Fibroblast of skin of abdomen (primary cell): Measurements from ENCODE around the gene IGSF11.

Experiments
- DNase-seq: peaks from one replicate; pipeline ENCODE4 v3.0.0-alpha.2; 2013

The IGSF11 gene

GRCh38 chr3:118949113-118949760 is 85.4 kb downstream of the IGSF11 start:
- no peak for DNase-seq

GRCh38 chr3:118948146-118948545 is 86.5 kb downstream of the IGSF11 start:
- DNase-seq, result no peak

DNA sequence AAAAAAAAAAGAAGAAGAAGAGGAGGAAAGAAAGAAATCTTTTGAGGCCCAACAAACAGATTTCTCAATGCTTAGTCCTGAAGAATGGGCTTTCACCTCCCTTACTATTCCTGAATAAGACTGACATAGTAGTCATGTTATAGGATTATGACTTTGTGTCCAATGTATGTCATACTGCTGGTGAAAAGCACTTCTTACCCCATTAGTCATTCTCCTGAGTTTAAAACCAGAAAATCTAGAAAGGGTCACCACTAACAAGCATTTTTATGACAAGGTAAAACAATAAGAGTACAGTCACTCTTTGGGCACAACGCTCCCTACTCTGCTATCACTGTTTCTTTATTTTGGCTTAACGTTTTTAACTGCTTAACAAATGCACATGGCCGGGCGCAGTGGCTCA is 88.2 kb downstream of the IGSF11 start:
- no peak for DNase-seq

DNA sequence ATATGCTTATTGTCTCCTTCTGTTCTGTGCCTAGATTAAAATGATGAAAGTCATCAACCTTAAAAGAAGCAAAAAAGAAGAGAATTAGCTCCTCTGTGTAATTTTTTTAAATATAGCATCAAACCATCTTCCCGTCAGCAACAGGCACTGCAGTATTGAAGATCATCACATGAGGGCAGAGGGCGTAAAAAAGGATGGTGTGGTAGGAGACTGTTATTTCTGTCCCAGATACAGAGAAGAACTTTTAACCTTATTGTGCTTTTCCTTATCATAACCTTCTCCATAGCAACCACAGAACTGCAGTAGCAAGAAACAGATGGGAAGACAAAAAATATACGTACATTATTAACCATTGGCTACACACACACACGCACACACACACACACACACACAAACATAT is 88.8 kb downstream of the IGSF11 start:
- DNase-seq, result no peak

DNA sequence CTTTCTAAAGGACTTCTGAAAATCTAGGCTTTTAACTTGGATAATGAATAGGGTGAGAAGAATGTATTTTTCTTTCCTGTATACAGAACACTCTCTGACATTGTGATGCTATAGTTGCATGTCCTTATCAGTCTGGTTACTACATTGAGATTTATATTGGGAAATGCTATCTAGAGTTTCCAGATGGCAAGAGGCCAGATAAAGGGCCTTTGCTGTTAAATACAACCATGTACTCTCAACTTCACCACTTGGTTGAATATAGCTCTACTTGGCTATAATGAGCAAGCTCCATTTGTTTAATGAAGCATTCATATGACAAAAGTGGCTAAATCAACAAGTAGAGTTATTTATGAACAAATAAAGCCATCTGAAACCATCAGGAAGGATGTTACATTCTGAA is 91.0 kb downstream of the IGSF11 start:
- no peak for DNase-seq

DNA sequence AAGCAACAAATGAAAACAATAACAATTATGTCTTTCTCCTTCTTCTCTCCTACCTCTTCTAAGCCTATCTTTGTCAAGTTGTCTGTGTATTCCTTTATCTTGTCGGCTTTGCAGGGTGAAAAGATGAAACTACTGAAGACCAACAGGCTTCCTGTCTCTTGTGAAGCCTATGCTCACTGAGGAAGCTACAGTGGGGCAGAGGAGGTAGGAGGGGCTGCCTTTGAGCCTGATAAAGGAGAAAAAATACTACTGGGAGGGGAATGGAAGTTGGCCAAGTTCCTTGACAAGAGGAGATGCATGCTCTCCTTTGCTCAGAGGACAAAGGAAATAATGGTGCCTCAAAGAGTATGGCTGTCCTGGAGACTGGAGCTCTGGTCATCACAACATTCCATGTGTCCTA is 92.0 kb downstream of the IGSF11 start:
- DNase-seq, result no peak

DNA sequence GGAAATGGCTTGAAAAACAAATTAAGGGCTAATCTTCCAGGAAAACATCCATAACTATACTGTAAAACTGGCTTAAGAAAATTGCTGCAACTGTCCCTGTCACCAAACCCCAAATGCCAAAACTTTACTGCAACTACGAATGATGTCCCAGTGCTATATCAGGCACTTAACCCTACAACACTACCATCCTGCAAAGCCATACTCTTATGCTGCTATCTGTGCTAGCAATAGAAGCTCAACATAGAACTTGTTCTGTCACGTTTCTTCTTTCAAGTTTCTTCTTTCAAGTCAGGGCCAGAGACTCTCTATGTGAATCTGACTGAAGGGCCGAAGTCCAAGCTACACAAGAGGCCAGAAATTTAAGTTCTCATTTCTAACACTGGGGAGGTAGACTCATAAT is 92.5 kb downstream of the IGSF11 start:
- DNase-seq, result no peak

DNA sequence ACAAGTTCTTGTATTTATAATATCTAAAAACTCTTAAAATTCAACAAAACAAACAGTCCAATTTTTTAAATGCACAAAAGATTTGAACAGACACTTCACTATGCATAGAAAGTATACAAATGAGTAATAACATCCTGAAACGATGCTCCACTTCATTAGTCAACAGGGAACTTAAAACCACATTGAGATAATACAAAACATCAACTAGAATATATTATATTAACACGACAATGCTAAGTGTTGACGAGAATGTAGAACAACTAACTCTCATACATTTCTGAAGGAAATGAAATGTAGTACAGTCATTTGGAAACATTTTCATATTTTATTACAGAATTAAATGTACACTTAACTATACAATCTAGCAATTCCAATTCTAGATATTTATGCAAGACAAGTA is 93.4 kb downstream of the IGSF11 start:
- no peak for DNase-seq

- DNase-seq, result peak; percentile 3
Observed at GRCh38 chr3:118938183-118938961, 96.3 kb downstream of the IGSF11 start.

- DNase-seq, result no peak
Observed at GRCh38 chr3:118936811-118937210, 97.8 kb downstream of the IGSF11 start.

GRCh38 chr3:118932822-118933558 is 101.7 kb downstream of the IGSF11 start:
- DNase-seq, result no peak

- no peak for DNase-seq
Observed at GRCh38 chr3:118931996-118932395, 102.7 kb downstream of the IGSF11 start.

- no peak for DNase-seq
Observed at GRCh38 chr3:118927449-118927848, 107.2 kb downstream of the IGSF11 start.

DNA sequence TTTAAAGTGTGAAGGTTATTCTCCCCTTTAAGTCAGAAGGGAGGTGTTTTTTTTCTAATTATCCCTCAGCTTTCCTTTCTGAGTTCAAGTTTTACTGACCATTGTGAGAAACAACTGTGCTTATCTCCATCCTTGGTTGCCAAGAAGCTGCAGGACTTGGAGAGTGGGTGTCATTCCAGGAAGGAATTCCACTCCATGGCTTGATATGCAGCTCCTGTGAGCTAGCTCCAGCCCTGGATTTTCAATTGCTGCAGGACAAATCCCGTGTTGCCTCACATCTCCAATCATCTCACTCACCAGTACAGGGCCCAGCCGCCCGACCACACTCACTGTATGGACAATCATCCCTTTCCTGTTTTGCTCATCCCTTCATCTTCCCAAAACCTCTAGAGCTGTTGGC is 122.5 kb downstream of the IGSF11 start:
- DNase-seq, result no peak

GRCh38 chr3:118910332-118910731 is 124.3 kb downstream of the IGSF11 start:
- no peak for DNase-seq

DNA sequence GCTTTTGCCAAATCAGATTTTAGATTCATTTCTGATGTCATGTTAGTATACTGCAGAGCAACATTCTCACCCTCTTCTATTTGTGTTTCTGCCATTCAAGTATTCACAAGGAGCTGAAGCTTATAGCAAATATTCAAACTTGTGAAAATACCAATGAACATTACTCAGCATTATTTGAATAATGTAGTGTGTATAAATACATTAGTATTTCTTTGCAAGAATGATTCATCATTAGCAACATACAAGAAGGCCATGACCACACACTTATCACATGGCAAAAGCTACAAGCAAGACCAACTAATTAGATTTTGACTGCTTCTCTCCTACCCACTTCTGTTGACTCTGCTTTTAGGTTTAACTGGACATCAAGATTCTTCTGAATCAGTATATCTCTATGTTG is 124.9 kb downstream of the IGSF11 start:
- DNase-seq, result no peak

- no peak for DNase-seq
Observed at GRCh38 chr3:118907909-118908308, 126.7 kb downstream of the IGSF11 start.

DNA sequence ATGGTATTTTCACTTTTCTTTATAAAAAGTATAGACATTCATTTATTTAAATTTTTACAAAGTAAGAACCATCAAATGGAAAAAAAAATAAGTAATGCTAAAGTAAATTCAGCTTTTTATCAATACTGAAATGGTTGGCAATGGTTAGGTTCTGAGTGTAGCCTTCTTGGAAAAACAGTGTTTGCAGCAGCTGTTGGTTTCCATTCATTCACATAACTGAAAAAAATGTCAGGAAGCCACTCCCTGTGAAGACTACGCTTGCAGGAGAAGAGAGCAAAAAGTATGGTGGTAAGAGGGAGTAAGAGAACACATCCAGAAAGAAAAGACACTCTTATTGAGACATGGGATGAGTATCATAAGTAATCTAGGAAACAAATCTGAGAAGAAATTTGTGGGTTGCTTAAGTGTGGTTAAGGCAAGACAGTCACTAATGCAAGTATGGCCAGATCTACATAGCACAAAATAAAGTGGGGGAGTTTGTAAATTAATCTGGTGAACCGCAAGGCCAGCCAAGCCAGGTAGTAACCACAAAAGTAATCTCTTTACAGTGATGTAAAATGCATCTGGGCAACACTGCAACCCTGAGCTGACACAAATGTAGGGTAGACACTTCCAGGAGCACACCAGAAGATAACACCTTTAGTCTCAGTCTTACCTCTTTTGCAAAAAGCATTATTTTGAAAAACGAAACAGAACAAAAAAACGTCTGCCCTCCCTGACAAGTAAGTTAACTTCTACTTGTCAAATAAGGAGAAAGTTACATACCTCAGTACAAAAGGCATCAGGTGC is 133.7 kb downstream of the IGSF11 start:
- no peak for DNase-seq

GRCh38 chr3:118890206-118890605 is 144.4 kb downstream of the IGSF11 start:
- no peak for DNase-seq

GRCh38 chr3:118889691-118890090 is 145.0 kb downstream of the IGSF11 start:
- DNase-seq, result no peak

DNA sequence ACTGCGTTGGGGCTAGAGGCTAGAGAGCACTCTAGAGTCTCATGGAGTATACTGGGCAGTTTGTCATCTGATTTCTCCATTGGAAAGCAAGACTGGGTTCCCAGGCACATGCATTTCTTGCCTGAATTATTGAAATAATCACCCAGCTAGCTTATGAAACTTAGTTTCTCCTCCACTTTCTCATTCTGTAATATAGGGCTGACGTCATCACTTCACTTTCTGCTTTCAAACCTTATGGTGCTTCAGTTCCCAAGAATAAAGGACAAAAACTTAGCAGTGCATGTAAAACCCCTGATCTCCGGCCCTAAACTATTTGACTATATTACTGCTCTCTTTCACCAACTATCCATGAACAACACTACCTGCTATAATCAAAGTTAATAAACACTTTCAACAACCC is 147.9 kb downstream of the IGSF11 start:
- no peak for DNase-seq

GRCh38 chr3:118884748-118885206 is 149.9 kb downstream of the IGSF11 start:
- DNase-seq, result peak; percentile 16
